HepG2 (cell line): ENCODE measurements around the gene GNG7.

Experiments used
- CTCF ChIP-seq: sonication (generic); formaldehyde crosslinking; IDR thresholded peaks from 2 replicates; pipeline ENCODE4 v1.5.0; 2020; ENCODE audit warnings: mild to moderate bottlenecking, missing genetic modification reagents, moderate library complexity
- GATAD2A ChIP-seq: IDR thresholded peaks from 2 replicates; pipeline ENCODE4 v1.6.1; 2016
- HBP1 ChIP-seq: IDR thresholded peaks from 2 replicates; pipeline ENCODE4 v1.6.1; 2016; ENCODE audit warnings: low read depth, control low read depth
- HDAC2 ChIP-seq: sonication (generic); formaldehyde crosslinking; IDR thresholded peaks from 2 replicates; pipeline ENCODE4 v1.4.0; 2020; ENCODE audit warnings: missing genetic modification reagents
- REPIN1 ChIP-seq: sonication (generic); formaldehyde crosslinking; IDR thresholded peaks from 2 replicates; pipeline ENCODE4 v1.8.0; 2022; ENCODE audit warnings: missing genetic modification reagents, low read depth, mild to moderate bottlenecking, borderline replicate concordance
- STAT5B ChIP-seq: sonication (generic); formaldehyde crosslinking; IDR thresholded peaks from 2 replicates; pipeline ENCODE4 v1.4.0; 2020; ENCODE audit warnings: missing genetic modification reagents
- ZBTB37 ChIP-seq: sonication (generic); formaldehyde crosslinking; IDR thresholded peaks from 2 replicates; pipeline ENCODE4 v1.4.0; 2020; ENCODE audit warnings: mild to moderate bottlenecking, missing genetic modification reagents
- ZNF138 ChIP-seq: sonication (generic); formaldehyde crosslinking; IDR thresholded peaks from 2 replicates; pipeline ENCODE4 v1.5.0; 2020; ENCODE audit warnings: mild to moderate bottlenecking, low read depth, missing genetic modification reagents
- ZNF343 ChIP-seq: sonication (generic); formaldehyde crosslinking; IDR thresholded peaks from 2 replicates; pipeline ENCODE4 v1.4.0; 2020; ENCODE audit warnings: mild to moderate bottlenecking, missing genetic modification reagents

GRCh38 chr19:2686360-2686759 is 16.1 kb downstream of the GNG7 start:
- TF ChIP-seq REPIN1 (CRISPR knock-in tag) (no peak), ZNF343 (no peak), HDAC2 (CRISPR knock-in tag) (no peak), HBP1 (no peak), CTCF (CRISPR knock-in tag) (no peak), GATAD2A (CRISPR knock-in tag) (no peak), ZNF138 (CRISPR knock-in tag) (no peak), STAT5B (no peak), ZBTB37 (CRISPR knock-in tag) (no peak)
